HG02840 (cell line): ENCODE measurements around the gene SSC5D.
"Not testable (repeated sequence)": the region's sequence is repeated elsewhere in the genome, so short reads cannot be mapped to it uniquely, and the experiment has no call there.

Experiments used
- ATAC-seq: cut with Tn5 transposase; IDR thresholded peaks from one replicate; pipeline ENCODE4 v1.9.1; 2021; ENCODE audit warnings: mild to moderate bottlenecking, moderate library complexity, moderate number of reproducible peaks; ENCODE audit not compliant: unreplicated experiment, low FRiP score

SSC5D gene

DNA sequence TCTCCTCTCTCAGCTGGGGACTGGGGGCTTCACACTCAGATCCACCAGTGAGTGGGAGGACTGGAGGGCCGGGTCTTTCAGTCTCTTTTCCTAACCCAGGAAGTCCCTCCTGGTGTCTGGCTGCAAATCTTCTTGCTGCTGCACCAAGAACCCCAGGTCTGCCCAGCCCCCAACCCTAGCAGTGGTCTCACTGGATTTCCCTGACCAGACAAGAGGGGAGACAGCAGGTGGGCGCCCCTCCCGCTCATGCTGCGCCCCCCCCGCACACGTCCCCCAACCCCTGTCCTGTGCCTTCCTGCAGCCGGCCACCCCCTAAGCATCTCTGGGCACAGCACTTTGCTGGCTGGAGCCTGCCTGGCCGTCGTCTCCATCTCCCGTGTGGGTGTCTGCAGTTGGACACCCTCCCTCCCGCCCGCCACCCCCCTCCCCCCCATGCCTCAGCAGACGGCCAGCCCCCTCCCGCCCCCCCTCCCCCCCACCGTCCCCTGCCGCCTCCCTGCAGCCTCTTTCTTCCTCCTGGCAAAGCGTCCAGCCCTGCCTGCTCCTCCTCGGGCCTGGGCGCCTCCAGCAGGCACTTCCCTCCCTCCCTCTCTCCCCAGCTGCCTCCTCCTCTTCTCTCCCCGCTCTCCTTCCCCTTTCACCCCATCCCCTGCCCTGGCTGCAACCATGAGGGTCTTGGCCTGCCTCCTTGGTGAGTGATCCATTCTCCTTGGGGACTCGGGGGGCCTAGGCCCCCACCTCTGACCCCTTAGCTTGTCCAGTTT is at the start of gene SSC5D:
Gene SSC5D, plus strand, starts transcription at position 513 of the 764 bp plus-strand sequence. Its CDS starts 154 bp downstream, at position 667.
- ATAC-seq, result no peak

DNA sequence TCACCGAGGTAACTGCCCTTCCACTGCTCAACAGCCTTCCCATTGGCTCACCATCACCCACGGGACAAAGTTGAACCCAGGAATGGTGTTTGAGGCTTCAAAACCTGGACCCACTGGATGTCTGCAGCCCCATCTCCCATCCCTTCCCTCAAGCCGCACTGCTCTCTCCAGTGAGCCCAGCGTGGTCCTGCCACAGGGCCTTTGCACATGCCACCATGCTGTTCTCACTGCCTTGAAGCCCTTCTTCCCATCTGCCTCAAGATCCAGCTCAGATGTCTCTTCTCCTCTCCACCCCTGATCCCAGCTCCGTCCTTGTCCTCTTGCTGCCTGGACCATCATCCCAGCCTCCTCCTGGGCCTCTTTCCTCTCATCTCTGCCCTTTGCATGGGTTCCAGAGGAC is 49.2 kb upstream of the SSC5D start:
- no peak for ATAC-seq

GRCh38 chr19:55440411-55441105 is 47.7 kb upstream of the SSC5D start:
- ATAC-seq, result no peak

GRCh38 chr19:55441319-55441691 is 46.9 kb upstream of the SSC5D start:
- no peak for ATAC-seq

GRCh38 chr19:55441692-55442321 is 46.4 kb upstream of the SSC5D start:
- ATAC-seq, result no peak

DNA sequence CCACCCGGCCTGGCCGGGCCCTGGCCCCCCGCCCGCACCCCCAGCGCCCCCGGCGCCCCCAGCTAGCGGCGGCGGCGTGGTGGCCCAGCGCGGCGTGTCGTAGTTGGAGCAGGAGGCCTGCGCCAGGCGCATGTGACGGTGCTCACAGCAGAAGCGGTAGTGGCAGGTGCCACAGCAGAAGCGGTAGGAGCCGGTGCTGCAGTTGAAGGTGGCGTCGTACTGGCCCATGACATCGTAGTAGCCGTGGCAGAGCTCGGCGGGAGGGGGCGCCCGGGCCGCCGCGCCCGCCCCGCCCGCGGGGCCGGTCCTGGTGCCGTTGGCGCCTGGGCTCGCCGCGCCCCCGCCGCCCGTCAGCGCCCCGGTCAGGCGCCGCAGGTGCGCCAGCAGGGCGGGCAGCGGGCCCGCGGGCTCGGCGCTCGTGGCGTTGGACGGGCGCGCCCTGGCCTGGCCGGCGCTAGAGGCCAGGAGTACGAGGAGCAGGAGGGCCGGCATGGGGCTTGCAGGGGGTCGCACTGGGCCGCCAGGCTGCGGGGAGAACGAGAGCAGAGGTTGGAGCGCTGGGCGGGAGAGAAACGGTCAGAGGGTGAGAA is 45.8 kb upstream of the SSC5D start:
- no peak for ATAC-seq

DNA sequence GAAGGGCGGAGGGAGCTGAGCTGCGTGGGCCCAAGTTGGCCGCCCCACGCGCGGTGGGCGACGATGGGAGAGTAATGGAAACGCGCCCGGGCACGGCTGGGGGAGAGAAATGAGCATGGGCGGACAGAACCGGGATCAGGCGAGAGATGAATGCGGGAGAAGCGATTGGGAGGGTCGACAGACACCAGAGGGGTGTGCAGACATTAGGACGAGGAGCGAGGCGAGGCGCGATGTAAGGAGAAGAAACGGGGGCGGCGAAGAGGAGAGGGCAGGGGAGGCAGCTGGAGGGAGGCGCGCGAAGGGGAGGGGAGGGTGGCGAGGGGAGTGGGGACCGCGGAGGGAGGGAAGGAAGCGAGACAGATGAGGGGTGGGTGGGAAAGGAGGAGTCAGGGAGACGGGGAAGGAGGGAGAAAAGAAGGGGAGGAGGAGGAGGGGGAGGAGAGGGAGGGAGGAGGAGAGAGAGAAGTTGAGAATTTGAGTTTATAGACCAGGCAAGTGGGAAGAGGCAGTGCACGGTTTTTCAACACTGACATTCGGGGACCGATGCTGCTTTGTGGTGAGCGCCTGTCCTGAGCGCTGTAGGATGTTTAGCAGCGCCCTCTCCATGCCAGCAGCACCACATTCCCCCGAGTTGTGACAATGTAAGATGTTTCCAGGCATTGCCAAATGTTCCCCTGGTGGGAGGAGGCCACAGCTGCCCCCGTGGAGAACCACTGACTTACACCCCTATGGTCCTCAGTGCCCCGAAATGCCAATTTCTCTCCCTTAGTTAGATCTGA is 45.0 kb upstream of the SSC5D start, which contains the start of gene SHISA7:
Gene SHISA7, minus strand, starts transcription at position 256 of the 779 bp plus-strand sequence. CDS start 437 bp downstream, outside the sequence.
- no peak for ATAC-seq

GRCh38 chr19:55443824-55444480 is 44.3 kb upstream of the SSC5D start:
- no peak for ATAC-seq

GRCh38 chr19:55444646-55445045 is 43.6 kb upstream of the SSC5D start:
- no peak for ATAC-seq

- ATAC-seq, result no peak
Observed at GRCh38 chr19:55446060-55446459, 42.2 kb upstream of the SSC5D start.

- no peak for ATAC-seq
Observed at GRCh38 chr19:55447421-55448174, 40.6 kb upstream of the SSC5D start.

GRCh38 chr19:55448175-55448490 is 40.1 kb upstream of the SSC5D start:
- ATAC-seq, result not testable (repeated sequence)

DNA sequence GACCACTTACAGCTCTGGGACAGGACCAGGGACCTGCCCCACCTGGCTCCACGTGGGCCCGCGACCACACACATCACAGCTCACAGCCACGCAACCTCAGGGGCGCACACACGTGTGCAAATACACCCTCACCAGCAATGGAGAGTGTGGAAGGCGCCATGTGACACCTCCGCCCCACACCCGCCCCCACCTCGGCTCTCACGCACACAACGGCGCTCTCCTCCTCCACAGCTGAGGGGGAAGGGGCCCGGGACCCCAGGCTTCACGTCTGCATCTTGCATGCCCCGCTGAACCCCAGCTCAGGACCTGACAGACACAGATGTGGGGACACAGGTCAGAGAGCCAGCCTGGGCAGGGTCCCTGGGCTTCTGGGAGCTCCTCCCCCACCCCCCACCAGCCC is 38.8 kb upstream of the SSC5D start:
- no peak for ATAC-seq

GRCh38 chr19:55451163-55451964 is 36.9 kb upstream of the SSC5D start:
- no peak for ATAC-seq

GRCh38 chr19:55451965-55452748 is 36.1 kb upstream of the SSC5D start:
- ATAC-seq, result no peak

DNA sequence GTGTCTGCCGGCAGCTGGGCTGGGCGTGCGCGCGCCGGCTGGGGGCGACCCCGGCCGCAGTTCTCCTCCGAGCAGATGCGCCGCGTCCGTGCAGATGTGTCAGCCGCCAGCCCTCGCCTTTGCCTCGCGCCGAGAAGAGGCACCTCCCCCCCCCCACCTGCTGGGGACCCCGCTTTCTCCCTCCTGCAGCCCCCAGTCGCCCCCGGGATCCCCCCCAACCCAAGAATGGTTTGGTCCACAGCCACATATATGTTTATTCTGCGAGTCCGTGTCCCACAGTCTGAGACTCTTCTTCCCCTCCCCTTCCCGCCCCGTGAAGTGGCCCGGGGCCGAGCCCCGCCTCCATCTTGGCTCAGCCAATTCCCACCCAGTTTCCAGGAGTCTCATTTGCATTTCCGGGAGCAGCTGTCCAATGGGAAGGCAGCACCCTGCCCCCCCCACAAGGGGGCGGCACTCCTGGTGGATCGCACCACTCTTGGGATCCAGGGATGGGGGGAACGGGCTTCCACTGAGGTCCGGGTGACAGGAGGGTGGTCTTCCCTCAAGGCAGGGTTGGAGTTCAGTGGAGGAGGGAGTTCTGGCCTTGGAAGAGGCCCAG is 35.4 kb upstream of the SSC5D start:
- ATAC-seq, result no peak
